Neural cell (in vitro differentiated cells): ENCODE results near the gene RECK. TPM values are rescaled to one million over a fixed set of nuclear protein-coding genes. Genes with fewer than 3 reads are reported as not detected.

ENCODE experiments used
- H2AFZ ChIP-seq: fragments of 200-600, 300-800 bp; sonication (generic), shearing (Covaris generic); 2 replicates; pipeline ENCODE4 v1.6.0; 2014; ENCODE audit warnings: low read depth, mild to moderate bottlenecking, antibody characterized with exemption, low read length, moderate library complexity
- H3F3A ChIP-seq: fragments of 200-600 bp; shearing (Covaris generic); 2 replicates; pipeline ENCODE4 v1.6.1; 2016; ENCODE audit warnings: mild to moderate bottlenecking, moderate library complexity, mixed read lengths, antibody characterized with exemption, low read length; ENCODE audit not compliant: insufficient read depth, poor library complexity, severe bottlenecking
- H3K27ac ChIP-seq: fragments of 200-600, 300-800 bp; sonication (generic), shearing (Covaris generic); 2 replicates; pipeline ENCODE4 v1.5.1; 2014; ENCODE audit warnings: mild to moderate bottlenecking, low read length, moderate library complexity
- H3K27me3 ChIP-seq: fragments of 300-800, 200-600 bp; sonication (generic), shearing (Covaris generic); 2 replicates; pipeline ENCODE4 v1.6.0; 2014; ENCODE audit warnings: mild to moderate bottlenecking, low read depth, low read length, moderate library complexity; ENCODE audit not compliant: insufficient read depth
- H3K36me3 ChIP-seq: fragments of 300-800, 200-600 bp; sonication (generic), shearing (Covaris generic); 2 replicates; pipeline ENCODE4 v1.5.1; 2014; ENCODE audit warnings: mild to moderate bottlenecking, antibody characterized with exemption, low read length, moderate library complexity; ENCODE audit not compliant: insufficient read depth
- H3K4me2 ChIP-seq: fragments of 300-800, 200-600 bp; sonication (generic), shearing (Covaris generic); 2 replicates; pipeline ENCODE4 v1.6.0; 2014; ENCODE audit warnings: mild to moderate bottlenecking, low read length
- H3K4me3 ChIP-seq: fragments of 300-800, 200-600 bp; sonication (generic), shearing (Covaris generic); 2 replicates; pipeline ENCODE4 v1.5.1; 2014; ENCODE audit warnings: mild to moderate bottlenecking, low read length, moderate library complexity
- H3K79me2 ChIP-seq: fragments of 200-600 bp; shearing (Covaris generic); replicated peaks from 2 replicates; pipeline ENCODE4 v1.6.0; 2014; ENCODE audit warnings: mild to moderate bottlenecking, low read length, moderate library complexity; ENCODE audit not compliant: insufficient read depth
- H3K9ac ChIP-seq: fragments of 300-800, 200-600 bp; sonication (generic), shearing (Covaris generic); 2 replicates; pipeline ENCODE4 v1.6.1; 2016; ENCODE audit warnings: mild to moderate bottlenecking, low read length, mixed read lengths
- H3K9me2 ChIP-seq: fragments of 200-600 bp; shearing (Covaris generic); 2 replicates; pipeline ENCODE4 v1.6.1; 2016; ENCODE audit warnings: mild to moderate bottlenecking, low read length, mixed read lengths; ENCODE audit not compliant: insufficient read depth
- H3K9me3 ChIP-seq: fragments of 200-600, 300-800 bp; sonication (generic), shearing (Covaris generic); 2 replicates; pipeline ENCODE4 v1.6.1; 2016; ENCODE audit warnings: mild to moderate bottlenecking, mixed run types, low read length, moderate library complexity, mixed read lengths
- H4K20me1 ChIP-seq: fragments of 200-600 bp; shearing (Covaris generic); 2 replicates; pipeline ENCODE4 v1.6.1; 2016; ENCODE audit warnings: mild to moderate bottlenecking, mixed run types; ENCODE audit not compliant: insufficient read depth
- CTCF ChIP-seq: fragments of 450-650 bp; IDR thresholded peaks from 2 replicates; pipeline ENCODE4 v1.5.1; 2014; ENCODE audit warnings: antibody characterized with exemption, mild to moderate bottlenecking, moderate library complexity; ENCODE audit not compliant: poor library complexity, severe bottlenecking
- EP300 ChIP-seq: fragments of 450-650 bp; conservative IDR thresholded peaks from 2 replicates; pipeline ENCODE4 v1.6.1; 2014; ENCODE audit warnings: antibody characterized with exemption, mild to moderate bottlenecking, moderate library complexity; ENCODE audit not compliant: poor library complexity, severe bottlenecking
- EZH2 ChIP-seq: fragments of 200-600, 300-800 bp; shearing (Covaris generic), sonication (generic); IDR thresholded peaks from 2 replicates; pipeline ENCODE4 v1.6.1; 2014; ENCODE audit warnings: antibody characterized with exemption, low read length, borderline replicate concordance, mild to moderate bottlenecking; ENCODE audit not compliant: insufficient read depth, poor library complexity, severe bottlenecking
- MXI1 ChIP-seq: fragments of 450-650 bp; conservative IDR thresholded peaks from 2 replicates; pipeline ENCODE4 v1.6.1; 2014; ENCODE audit warnings: antibody characterized with exemption, mild to moderate bottlenecking; ENCODE audit not compliant: poor library complexity, severe bottlenecking
- POLR2AphosphoS5 ChIP-seq: IDR thresholded peaks from 2 replicates; pipeline ENCODE4 v1.6.1; 2012
- RAD21 ChIP-seq: fragments of 450-650 bp; conservative IDR thresholded peaks from 2 replicates; pipeline ENCODE4 v1.6.1; 2014; ENCODE audit warnings: antibody characterized with exemption, mild to moderate bottlenecking, moderate library complexity
- SMC3 ChIP-seq: fragments of 450-650 bp; conservative IDR thresholded peaks from 2 replicates; pipeline ENCODE4 v1.6.1; 2014; ENCODE audit warnings: antibody characterized with exemption, mild to moderate bottlenecking, moderate library complexity; ENCODE audit not compliant: poor library complexity
- TAF1 ChIP-seq: IDR thresholded peaks from 2 replicates; pipeline ENCODE4 v1.6.1; 2012; ENCODE audit warnings: low read depth
- polyA plus RNA-seq: library from polyadenylated mRNA; depleted of rRNA; stranded (reverse); fragments of >200 nt; gene quantifications from 2 replicates; pipeline ENCODE4 v1.2.3, GENCODE V29; 2014
- TF ChIP-seq, protein P1 (sequence below): IDR thresholded peaks from 2 replicates; pipeline ENCODE4 v1.6.1; 2012; ENCODE audit warnings: borderline replicate concordance

Gene RECK
- polyA plus RNA-seq, 1 donor from 2014 or later = 6.9 TPM

DNA sequence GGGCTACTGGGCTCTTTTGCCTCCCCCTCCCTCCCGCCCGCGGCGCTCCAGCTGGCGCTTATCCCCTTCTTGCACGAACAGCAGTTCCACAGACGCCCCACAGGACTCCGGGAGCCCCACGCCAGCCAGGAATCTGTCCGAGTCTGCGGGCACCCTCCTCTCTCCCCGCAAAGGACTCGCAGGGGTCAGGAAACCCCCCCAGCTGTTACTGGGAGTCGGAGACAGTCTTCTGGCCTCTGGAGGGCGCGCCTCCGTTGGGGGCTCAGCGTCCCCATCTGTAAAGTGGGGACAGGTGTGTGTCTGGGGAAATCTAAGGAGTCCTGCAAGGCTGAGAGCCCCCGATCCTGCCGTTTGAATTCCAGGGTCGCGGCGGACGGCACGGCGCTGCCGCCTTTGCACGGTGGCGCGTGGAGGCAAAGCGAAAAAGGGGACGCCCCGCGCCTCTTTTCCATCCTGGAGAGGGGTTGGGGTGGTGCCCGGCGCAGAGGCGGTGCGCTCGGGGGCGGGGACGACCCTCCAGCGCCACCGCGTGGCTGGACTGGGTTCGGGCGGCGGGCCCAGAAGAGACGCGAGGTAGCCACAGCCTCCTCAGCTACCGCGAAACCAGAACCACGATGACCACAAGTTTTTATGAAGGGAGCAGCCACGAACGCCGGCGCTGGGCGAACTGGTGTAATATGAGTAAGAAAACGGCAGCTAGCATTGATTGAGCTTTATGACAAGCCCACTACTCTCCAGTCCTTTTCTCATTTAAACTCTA is 129.6 kb downstream of the RECK start:
- Histone ChIP-seq H3F3A (no peaks in the 10 kb centered on the region), H3K27ac (no peak overlapping the region), H3K4me2 (no peak overlapping the region), H3K9me3 (no peaks in the 10 kb centered on the region), H3K36me3 (no peaks in the 10 kb centered on the region), H4K20me1 (no peaks in the 10 kb centered on the region), H3K9ac (peak overlapping the region; percentile 26), H3K9me2 (no peaks in the 10 kb centered on the region), H3K79me2 (no peaks in the 10 kb centered on the region), H2AFZ (peak overlapping the region; percentile 14), H3K27me3 (no peaks in the 10 kb centered on the region), H3K4me3 (peak overlapping the region; percentile 61)
- TF ChIP-seq SMC3 (peak; percentile 87), POLR2AphosphoS5 (no peak), RAD21 (peak; percentile 80), CTCF (peak; percentile 87)

GRCh38 chr9:36169166-36169565 is 132.5 kb downstream of the RECK start, which contains the start of gene CCIN:
CCIN (plus strand) TSS chr9:36169388; CDS start chr9:36169503, 115 bp downstream.
- no peaks in the 10 kb centered on the region for H3K79me2 ChIP-seq
- no peaks in the 10 kb centered on the region for H3F3A ChIP-seq
- no peaks in the 10 kb centered on the region for H3K9me2 ChIP-seq
- H3K9ac ChIP-seq = no peak within 1 kb of the TSS
- no peaks in the 10 kb centered on the region for H4K20me1 ChIP-seq
- H3K4me2 ChIP-seq = no peak within 1 kb of the TSS
- H3K36me3 ChIP-seq = no peaks in the 10 kb centered on the region
- no peak within 1 kb of the TSS for H3K4me3 ChIP-seq
- H3K27me3 ChIP-seq = no peaks in the 10 kb centered on the region
- H3K9me3 ChIP-seq = no peaks in the 10 kb centered on the region
- TF ChIP-seq EP300 (no peak), POLR2AphosphoS5 (no peak), MXI1 (no peak), CTCF (no peak), SMC3 (no peak), TAF1 (no peak), EZH2 (no peak), RAD21 (no peak)
- TF ChIP-seq, protein P1, sequence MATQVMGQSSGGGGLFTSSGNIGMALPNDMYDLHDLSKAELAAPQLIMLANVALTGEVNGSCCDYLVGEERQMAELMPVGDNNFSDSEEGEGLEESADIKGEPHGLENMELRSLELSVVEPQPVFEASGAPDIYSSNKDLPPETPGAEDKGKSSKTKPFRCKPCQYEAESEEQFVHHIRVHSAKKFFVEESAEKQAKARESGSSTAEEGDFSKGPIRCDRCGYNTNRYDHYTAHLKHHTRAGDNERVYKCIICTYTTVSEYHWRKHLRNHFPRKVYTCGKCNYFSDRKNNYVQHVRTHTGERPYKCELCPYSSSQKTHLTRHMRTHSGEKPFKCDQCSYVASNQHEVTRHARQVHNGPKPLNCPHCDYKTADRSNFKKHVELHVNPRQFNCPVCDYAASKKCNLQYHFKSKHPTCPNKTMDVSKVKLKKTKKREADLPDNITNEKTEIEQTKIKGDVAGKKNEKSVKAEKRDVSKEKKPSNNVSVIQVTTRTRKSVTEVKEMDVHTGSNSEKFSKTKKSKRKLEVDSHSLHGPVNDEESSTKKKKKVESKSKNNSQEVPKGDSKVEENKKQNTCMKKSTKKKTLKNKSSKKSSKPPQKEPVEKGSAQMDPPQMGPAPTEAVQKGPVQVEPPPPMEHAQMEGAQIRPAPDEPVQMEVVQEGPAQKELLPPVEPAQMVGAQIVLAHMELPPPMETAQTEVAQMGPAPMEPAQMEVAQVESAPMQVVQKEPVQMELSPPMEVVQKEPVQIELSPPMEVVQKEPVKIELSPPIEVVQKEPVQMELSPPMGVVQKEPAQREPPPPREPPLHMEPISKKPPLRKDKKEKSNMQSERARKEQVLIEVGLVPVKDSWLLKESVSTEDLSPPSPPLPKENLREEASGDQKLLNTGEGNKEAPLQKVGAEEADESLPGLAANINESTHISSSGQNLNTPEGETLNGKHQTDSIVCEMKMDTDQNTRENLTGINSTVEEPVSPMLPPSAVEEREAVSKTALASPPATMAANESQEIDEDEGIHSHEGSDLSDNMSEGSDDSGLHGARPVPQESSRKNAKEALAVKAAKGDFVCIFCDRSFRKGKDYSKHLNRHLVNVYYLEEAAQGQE = no peak
- H3K27ac ChIP-seq = no peak within 1 kb of the TSS
- no peak within 1 kb of the TSS for H2AFZ ChIP-seq
